HCT116 (cell line): Measurements from ENCODE around the gene SNRNP70. TPM values are rescaled to one million over a fixed set of nuclear protein-coding genes. Genes with fewer than 3 reads are reported as not detected.

Experiments
- ATAC-seq: fragments of 200-7000 bp; cut with Tn5 transposase; 2 replicates; pipeline ENCODE4 v1.9.1; 2020; ENCODE audit warnings: mild to moderate bottlenecking, moderate library complexity
- Bru-seq: library from RNA; stranded (reverse); fragments of 400-500 nt; gene quantifications from one replicate; lab custom pipeline; 2021; lab: Mats Ljungman, UMichigan
- BruChase-seq, 2 experiments: library from RNA; stranded (reverse); fragments of 400-500 nt; gene quantifications; one replicate each; lab custom pipeline; 2021; lab: Mats Ljungman, UMichigan
- BruUV-seq: library from RNA; stranded (reverse); fragments of 400-500 nt; replicated peaks from 2 replicates; lab custom pipeline; 2021; lab: Mats Ljungman, UMichigan
- CTCF ChIA-PET: fragments of 300-600 bp; sonication (Branson Sonifier 250); formaldehyde crosslinking; loops from one replicate; lab custom pipeline; 2021; ENCODE audit warnings: antibody characterized with exemption; lab: Charles Lee
- POLR2A ChIA-PET: fragments of 300-600, 350-600 bp; sonication (Branson Sonifier 250); formaldehyde crosslinking; loops from one replicate; lab custom pipeline; 2021; ENCODE audit warnings: antibody characterized with exemption; lab: Charles Lee
- RAD21 ChIA-PET, 2 experiments: fragments of 300-600 bp; sonication (Branson Sonifier 250); formaldehyde crosslinking; loops; one replicate each; lab custom pipeline; 2023; ENCODE audit warnings: low total read pairs in 2 of 2; ENCODE audit not compliant: uncharacterized antibody in 2 of 2, unreplicated experiment in 2 of 2, low non-redundant PET in 1 of 2; lab: Charles Lee
- DNase-seq: peaks from one replicate; pipeline ENCODE4 v3.0.0-alpha.2; 2010; ENCODE audit warnings: low read depth, low spot score
- H2AFZ ChIP-seq: fragments of 200-600 bp; shearing (Covaris generic), sonication (generic); 2 replicates; pipeline ENCODE4 v1.6.1; 2017; ENCODE audit warnings: low read depth, mixed run types, mixed read lengths, antibody characterized with exemption, low read length; ENCODE audit not compliant: poor library complexity, severe bottlenecking
- H3K27ac ChIP-seq: 2 replicates; pipeline ENCODE4 v1.5.1; 2012; ENCODE audit warnings: low read depth, low read length
- H3K27me3 ChIP-seq: fragments of 200-600 bp; sonication (generic); 2 replicates; pipeline ENCODE4 v1.6.1; 2016; ENCODE audit warnings: mixed run types, low read length, mixed read lengths; ENCODE audit not compliant: insufficient read depth
- H3K36me3 ChIP-seq, 2 experiments: fragments of 200-500 bp in 1 of 2; fragments of 200-600 bp in 1 of 2; sonication (Bioruptor generic) in 1 of 2; sonication (generic) in 1 of 2; 2 replicates each; pipeline versions ENCODE4 v1.5.1 to v1.6.1; 2014 to 2016; ENCODE audit warnings: low read length in 2 of 2, inconsistent platforms in 1 of 2, mixed read lengths in 1 of 2, mixed run types in 1 of 2; ENCODE audit not compliant: insufficient read depth in 2 of 2, control insufficient read depth in 1 of 2
- H3K4me1 ChIP-seq, 2 experiments: fragments of 200-600 bp in 1 of 2; sonication (generic) in 1 of 2; 2 replicates each; pipeline versions ENCODE4 v1.5.1 to v1.6.1; 2012 to 2017; ENCODE audit warnings: low read length in 2 of 2, inconsistent platforms in 1 of 2, mild to moderate bottlenecking in 1 of 2, mixed read lengths in 1 of 2, mixed run types in 1 of 2, moderate library complexity in 1 of 2; ENCODE audit not compliant: insufficient read depth in 2 of 2, control insufficient read depth in 1 of 2
- H3K4me2 ChIP-seq: fragments of 200-600 bp; sonication (generic); 2 replicates; pipeline ENCODE4 v1.6.1; 2017; ENCODE audit warnings: mixed run types, low read length, mixed read lengths
- H3K4me3 ChIP-seq, 2 experiments: fragments of 200-600 bp in 1 of 2; sonication (generic) in 1 of 2; replicated peaks in 1 of 2; 2 replicates each; pipeline ENCODE4 v1.5.1; 2011 to 2016; ENCODE audit warnings: low read length in 2 of 2, control low read depth in 1 of 2, low read depth in 1 of 2, mild to moderate bottlenecking in 1 of 2, mixed read lengths in 1 of 2, mixed run types in 1 of 2
- H3K79me2 ChIP-seq: fragments of 200-600 bp; sonication (generic); 2 replicates; pipeline ENCODE4 v1.6.1; 2017; ENCODE audit warnings: mild to moderate bottlenecking, mixed run types, low read length, moderate library complexity, mixed read lengths; ENCODE audit not compliant: insufficient read depth
- H3K9ac ChIP-seq: fragments of 200-600 bp; sonication (generic); 2 replicates; pipeline ENCODE4 v1.6.1; 2016; ENCODE audit warnings: low read length, mixed read lengths
- H3K9me2 ChIP-seq: fragments of 200-600 bp; sonication (generic), shearing (Covaris generic); 2 replicates; pipeline ENCODE4 v1.6.1; 2017; ENCODE audit warnings: mixed run types, mild to moderate bottlenecking, moderate library complexity; ENCODE audit not compliant: insufficient read depth
- H3K9me3 ChIP-seq, 2 experiments: fragments of 200-500 bp in 1 of 2; fragments of 200-600 bp in 1 of 2; sonication (Bioruptor generic) in 1 of 2; sonication (generic) in 1 of 2; 2 replicates each; pipeline ENCODE4 v1.6.1; 2014 to 2017; ENCODE audit warnings: low read length in 2 of 2, mixed read lengths in 2 of 2, inconsistent platforms in 1 of 2, low read depth in 1 of 2, mild to moderate bottlenecking in 1 of 2, mixed run types in 1 of 2, moderate library complexity in 1 of 2; ENCODE audit not compliant: control insufficient read depth in 1 of 2, insufficient read depth in 1 of 2
- H4K20me1 ChIP-seq: fragments of 200-600 bp; sonication (generic), shearing (Covaris generic); 2 replicates; pipeline ENCODE4 v1.6.1; 2017; ENCODE audit warnings: mixed run types, mild to moderate bottlenecking, moderate library complexity; ENCODE audit not compliant: insufficient read depth
- EGR1 ChIP-seq: IDR thresholded peaks from 2 replicates; pipeline ENCODE4 v1.6.1; 2012; ENCODE audit warnings: low read depth
- ELF1 ChIP-seq: IDR thresholded peaks from 2 replicates; pipeline ENCODE4 v1.6.1; 2012; ENCODE audit warnings: low read depth, borderline replicate concordance
- EZH2phosphoT487 ChIP-seq: fragments of 200-600 bp; IDR thresholded peaks from 2 replicates; pipeline ENCODE4 v1.6.1; 2018; ENCODE audit warnings: antibody characterized with exemption, borderline replicate concordance
- JUND ChIP-seq: IDR thresholded peaks from 2 replicates; pipeline ENCODE4 v1.6.1; 2012
- POLR2AphosphoS5 ChIP-seq: IDR thresholded peaks from 2 replicates; pipeline ENCODE4 v1.6.1; 2011; ENCODE audit warnings: mild to moderate bottlenecking, low read depth, low read length, moderate library complexity
- RAD21 ChIP-seq: IDR thresholded peaks from 2 replicates; pipeline ENCODE4 v1.6.1; 2012; ENCODE audit warnings: low read depth, mild to moderate bottlenecking
- SIN3A ChIP-seq: IDR thresholded peaks from 2 replicates; pipeline ENCODE4 v1.6.1; 2012; ENCODE audit warnings: low read depth
- SP1 ChIP-seq: IDR thresholded peaks from 2 replicates; pipeline ENCODE4 v1.6.1; 2012; ENCODE audit warnings: low read depth
- SRF ChIP-seq: IDR thresholded peaks from 2 replicates; pipeline ENCODE4 v1.6.1; 2012; ENCODE audit warnings: low read depth
- YY1 ChIP-seq: IDR thresholded peaks from 2 replicates; pipeline ENCODE4 v1.6.1; 2011; ENCODE audit warnings: low read length, low read depth, moderate library complexity, mild to moderate bottlenecking; ENCODE audit not compliant: insufficient replicate concordance; ENCODE audit errors: extremely low read depth
- ZFX ChIP-seq: fragments of 450-650 bp; IDR thresholded peaks from 2 replicates; pipeline ENCODE4 v1.6.1; 2017
- ZNF274 ChIP-seq: fragments of 200-500 bp; sonication (Bioruptor generic); IDR thresholded peaks from 2 replicates; pipeline ENCODE4 v1.6.1; 2014; ENCODE audit warnings: mild to moderate bottlenecking, low read depth, low read length, inconsistent platforms
- intact Hi-C: fragments of 100-400 bp; cut with micrococcal nuclease; formaldehyde crosslinking; loops from 2 replicates; pipeline ENCODE4 v1.10.0; 2022
- long read RNA-seq: library from polyadenylated mRNA; unstranded; transcript quantifications from one replicate; pipeline ENCODE4 v2.0.0, GENCODE V29; 2021; ENCODE audit not compliant: unreplicated experiment
- polyA plus RNA-seq: library from polyadenylated mRNA; unstranded; fragments of >200 nt; gene quantifications from 2 replicates; pipeline ENCODE4 v1.2.1, GENCODE V29; 2012; ENCODE audit warnings: missing spikeins
- total RNA-seq: library from RNA; stranded (reverse); gene quantifications from one replicate; pipeline ENCODE4 v1.2.1, GENCODE V29; 2021; ENCODE audit not compliant: unreplicated experiment
- TF ChIP-seq, protein P1 (sequence below): IDR thresholded peaks from 2 replicates; pipeline ENCODE4 v1.6.1; 2012; ENCODE audit warnings: low read depth
- TF ChIP-seq, protein P2 (sequence below): IDR thresholded peaks from 2 replicates; pipeline ENCODE4 v1.6.1; 2012
- TF ChIP-seq, protein P3 (sequence below): IDR thresholded peaks from 2 replicates; pipeline ENCODE4 v1.6.1; 2012
- TF ChIP-seq, protein P4 (sequence below), 3 experiments: fragments of 200-600 bp in 1 of 3; sonication (generic) in 1 of 3; IDR thresholded peaks in 2 of 3; conservative IDR thresholded peaks in 1 of 3; 2 replicates each; pipeline ENCODE4 v1.5.1; 2012 to 2017; ENCODE audit warnings: low read depth in 2 of 3, low read length in 2 of 3, antibody characterized with exemption in 1 of 3, borderline replicate concordance in 1 of 3, control low read depth in 1 of 3, mild to moderate bottlenecking in 1 of 3, mixed read lengths in 1 of 3, mixed run types in 1 of 3, moderate library complexity in 1 of 3; ENCODE audit not compliant: insufficient read depth in 1 of 3

Gene SNRNP70, protein sequence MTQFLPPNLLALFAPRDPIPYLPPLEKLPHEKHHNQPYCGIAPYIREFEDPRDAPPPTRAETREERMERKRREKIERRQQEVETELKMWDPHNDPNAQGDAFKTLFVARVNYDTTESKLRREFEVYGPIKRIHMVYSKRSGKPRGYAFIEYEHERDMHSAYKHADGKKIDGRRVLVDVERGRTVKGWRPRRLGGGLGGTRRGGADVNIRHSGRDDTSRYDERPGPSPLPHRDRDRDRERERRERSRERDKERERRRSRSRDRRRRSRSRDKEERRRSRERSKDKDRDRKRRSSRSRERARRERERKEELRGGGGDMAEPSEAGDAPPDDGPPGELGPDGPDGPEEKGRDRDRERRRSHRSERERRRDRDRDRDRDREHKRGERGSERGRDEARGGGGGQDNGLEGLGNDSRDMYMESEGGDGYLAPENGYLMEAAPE
- total RNA-seq, result 236 TPM
- polyA plus RNA-seq, result 193 and 211 TPM in 2 replicates
- percentile 93 among the genes with signal in this experiment for Bru-seq, nascent RNA
- percentile 96 among the genes with signal in this experiment for BruChase-seq, experiment 1, labeled RNA remaining after a 6-hour chase
- percentile 95 among the genes with signal in this experiment for BruChase-seq, experiment 2, labeled RNA remaining after a 2-hour chase
- long read RNA-seq, transcript SNRNP70-206 (10 exons, 1,574 nt), result major isoform, 231 of 646 reads
- long read RNA-seq, transcript SNRNP70-203 (3 exons, 3,221 nt), result minor isoform, 89 of 646 reads
- long read RNA-seq, transcript SNRNP70-209 (11 exons, 1,757 nt), result minor isoform, 8 of 646 reads
- long read RNA-seq, transcript SNRNP70-201 (10 exons, 1,603 nt), result minor isoform, 68 of 646 reads
- long read RNA-seq, partial matches to known transcripts, result 209 of 646 reads
- long read RNA-seq, other reads (novel, unspliced or antisense), result 41 of 646 reads

DNA sequence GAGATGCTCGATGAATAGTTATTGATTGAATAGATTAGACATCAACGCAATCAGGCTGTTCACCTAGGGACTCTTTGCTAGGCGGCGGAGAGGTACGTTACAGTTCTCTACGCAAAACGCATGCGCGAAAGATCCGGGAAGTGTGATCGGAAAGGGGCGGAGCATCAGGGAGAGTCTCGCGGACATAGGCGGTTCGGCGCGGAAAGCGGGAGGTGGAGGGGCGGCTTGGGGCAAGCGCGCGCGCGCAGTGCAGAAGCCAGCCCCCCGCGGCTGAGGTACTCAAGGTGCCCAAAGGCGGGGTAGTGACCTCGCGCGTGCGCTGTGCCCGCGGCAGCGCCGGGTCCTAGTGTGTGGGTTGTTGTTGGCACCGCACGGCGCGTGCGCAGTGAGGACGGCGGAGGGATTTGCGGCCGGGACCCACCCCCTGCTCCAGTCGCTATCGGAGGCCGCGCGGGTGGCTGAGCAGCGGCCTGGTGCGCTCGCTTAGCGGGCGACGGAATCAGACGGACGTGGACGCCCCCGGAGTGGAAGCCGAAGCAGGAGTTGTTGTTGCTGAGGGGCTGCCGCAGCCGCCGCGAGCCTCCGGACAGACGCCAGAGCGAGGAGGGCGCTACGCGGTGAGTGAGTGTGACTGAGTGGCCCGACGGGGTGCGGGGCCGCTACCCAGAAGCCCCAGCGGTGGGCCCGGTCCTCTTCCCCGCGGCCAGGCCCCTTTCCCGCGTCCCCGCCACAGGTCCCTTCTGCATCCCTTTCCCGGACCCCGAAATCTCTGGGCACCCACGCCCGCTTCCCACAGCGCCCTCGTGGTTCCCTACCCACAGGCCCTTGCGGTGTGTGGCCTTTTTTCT is at the start of gene SNRNP70:
Gene SNRNP70, plus strand, starts transcription at position 432 of the 848 bp plus-strand sequence. CDS start 964 bp downstream, outside the sequence.
- ChIA-PET POLR2A (no interaction called here), CTCF (no interaction called here), RAD21 (no interaction called here)
- Histone ChIP-seq H3K4me1 (peaks cover 6 to 25% of the 10 kb centered on the region in 2 experiments), H4K20me1 (peaks cover 30% of the 10 kb centered on the region; the same call in 1 of the 2 replicates), H3K27me3 (no peaks in the 10 kb centered on the region), H3K9me3 (no peaks in the 10 kb centered on the region), H3K4me3 (peak within 1 kb of the TSS; percentile 86), H3K79me2 (peaks cover 49% of the 10 kb centered on the region), H3K36me3 (peaks cover 11 to 27% of the 10 kb centered on the region in 2 experiments), H3K27ac (peak within 1 kb of the TSS; percentile 94), H3K9me2 (no peaks in the 10 kb centered on the region), H2AFZ (no peak within 1 kb of the TSS), H3K4me2 (peak within 1 kb of the TSS; percentile 90), H3K9ac (peak within 1 kb of the TSS; percentile 78)
- intact Hi-C loops, result no loop called here
- BruUV-seq, result no TSS peak
- peak; percentile 98 for DNase-seq
- peak; percentile 96 for ATAC-seq
- TF ChIP-seq POLR2AphosphoS5 (peak; percentile 97), SIN3A (peak; percentile 92), SP1 (peak; percentile 75), JUND (no peak), ZFX (peak; percentile 97), YY1 (peak; percentile 61), EZH2phosphoT487 (no peak), ELF1 (peak; percentile 77; the same call in 1 of the 2 replicates), ZNF274 (no peak), RAD21 (no peak), SRF (no peak), EGR1 (peak; percentile 84)
- TF ChIP-seq, protein P1, sequence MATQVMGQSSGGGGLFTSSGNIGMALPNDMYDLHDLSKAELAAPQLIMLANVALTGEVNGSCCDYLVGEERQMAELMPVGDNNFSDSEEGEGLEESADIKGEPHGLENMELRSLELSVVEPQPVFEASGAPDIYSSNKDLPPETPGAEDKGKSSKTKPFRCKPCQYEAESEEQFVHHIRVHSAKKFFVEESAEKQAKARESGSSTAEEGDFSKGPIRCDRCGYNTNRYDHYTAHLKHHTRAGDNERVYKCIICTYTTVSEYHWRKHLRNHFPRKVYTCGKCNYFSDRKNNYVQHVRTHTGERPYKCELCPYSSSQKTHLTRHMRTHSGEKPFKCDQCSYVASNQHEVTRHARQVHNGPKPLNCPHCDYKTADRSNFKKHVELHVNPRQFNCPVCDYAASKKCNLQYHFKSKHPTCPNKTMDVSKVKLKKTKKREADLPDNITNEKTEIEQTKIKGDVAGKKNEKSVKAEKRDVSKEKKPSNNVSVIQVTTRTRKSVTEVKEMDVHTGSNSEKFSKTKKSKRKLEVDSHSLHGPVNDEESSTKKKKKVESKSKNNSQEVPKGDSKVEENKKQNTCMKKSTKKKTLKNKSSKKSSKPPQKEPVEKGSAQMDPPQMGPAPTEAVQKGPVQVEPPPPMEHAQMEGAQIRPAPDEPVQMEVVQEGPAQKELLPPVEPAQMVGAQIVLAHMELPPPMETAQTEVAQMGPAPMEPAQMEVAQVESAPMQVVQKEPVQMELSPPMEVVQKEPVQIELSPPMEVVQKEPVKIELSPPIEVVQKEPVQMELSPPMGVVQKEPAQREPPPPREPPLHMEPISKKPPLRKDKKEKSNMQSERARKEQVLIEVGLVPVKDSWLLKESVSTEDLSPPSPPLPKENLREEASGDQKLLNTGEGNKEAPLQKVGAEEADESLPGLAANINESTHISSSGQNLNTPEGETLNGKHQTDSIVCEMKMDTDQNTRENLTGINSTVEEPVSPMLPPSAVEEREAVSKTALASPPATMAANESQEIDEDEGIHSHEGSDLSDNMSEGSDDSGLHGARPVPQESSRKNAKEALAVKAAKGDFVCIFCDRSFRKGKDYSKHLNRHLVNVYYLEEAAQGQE, result no peak
- TF ChIP-seq, protein P2, sequence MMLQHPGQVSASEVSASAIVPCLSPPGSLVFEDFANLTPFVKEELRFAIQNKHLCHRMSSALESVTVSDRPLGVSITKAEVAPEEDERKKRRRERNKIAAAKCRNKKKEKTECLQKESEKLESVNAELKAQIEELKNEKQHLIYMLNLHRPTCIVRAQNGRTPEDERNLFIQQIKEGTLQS, result no peak
- TF ChIP-seq, protein P3, sequence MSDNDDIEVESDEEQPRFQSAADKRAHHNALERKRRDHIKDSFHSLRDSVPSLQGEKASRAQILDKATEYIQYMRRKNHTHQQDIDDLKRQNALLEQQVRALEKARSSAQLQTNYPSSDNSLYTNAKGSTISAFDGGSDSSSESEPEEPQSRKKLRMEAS, result peak; percentile 86
- TF ChIP-seq, protein P4, sequence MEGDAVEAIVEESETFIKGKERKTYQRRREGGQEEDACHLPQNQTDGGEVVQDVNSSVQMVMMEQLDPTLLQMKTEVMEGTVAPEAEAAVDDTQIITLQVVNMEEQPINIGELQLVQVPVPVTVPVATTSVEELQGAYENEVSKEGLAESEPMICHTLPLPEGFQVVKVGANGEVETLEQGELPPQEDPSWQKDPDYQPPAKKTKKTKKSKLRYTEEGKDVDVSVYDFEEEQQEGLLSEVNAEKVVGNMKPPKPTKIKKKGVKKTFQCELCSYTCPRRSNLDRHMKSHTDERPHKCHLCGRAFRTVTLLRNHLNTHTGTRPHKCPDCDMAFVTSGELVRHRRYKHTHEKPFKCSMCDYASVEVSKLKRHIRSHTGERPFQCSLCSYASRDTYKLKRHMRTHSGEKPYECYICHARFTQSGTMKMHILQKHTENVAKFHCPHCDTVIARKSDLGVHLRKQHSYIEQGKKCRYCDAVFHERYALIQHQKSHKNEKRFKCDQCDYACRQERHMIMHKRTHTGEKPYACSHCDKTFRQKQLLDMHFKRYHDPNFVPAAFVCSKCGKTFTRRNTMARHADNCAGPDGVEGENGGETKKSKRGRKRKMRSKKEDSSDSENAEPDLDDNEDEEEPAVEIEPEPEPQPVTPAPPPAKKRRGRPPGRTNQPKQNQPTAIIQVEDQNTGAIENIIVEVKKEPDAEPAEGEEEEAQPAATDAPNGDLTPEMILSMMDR (IDR thresholded peaks at IDR 0.05 in 2 of 3, conservative IDR thresholded peaks at IDR 0.05 in 1 of 3; ENCODE audit: borderline replicate concordance in 1 of 3, insufficient read depth in 1 of 3, low read depth in 2 of 3, low read length in 2 of 3), result no peak
